Prostate gland (tissue), 2 donors: ENCODE data around the gene PRDX2.

Experiments used
- CTCF ChIP-seq, 4 experiments: fragments of 200-600 bp in 2 of 4; fragments of 450-650 bp in 2 of 4; sonication (generic) in 2 of 4; IDR thresholded peaks; 1 replicate in 3 of 4; 2 replicates in 1 of 4; pipeline ENCODE4 v1.5.1; 2016 to 2019; ENCODE audit warnings: antibody characterized with exemption in 4 of 4, mild to moderate bottlenecking in 2 of 4, moderate library complexity in 2 of 4
- POLR2A ChIP-seq: fragments of 450-650 bp; IDR thresholded peaks from one replicate; pipeline ENCODE4 v1.6.1; 2016; ENCODE audit warnings: antibody characterized with exemption, mild to moderate bottlenecking
- POLR2AphosphoS5 ChIP-seq: sonication (generic); formaldehyde crosslinking; IDR thresholded peaks from one replicate; pipeline ENCODE4 v1.6.1; 2017; ENCODE audit warnings: antibody characterized with exemption

GRCh38 chr19:12847159-12848139 lies 45.8 kb upstream of the PRDX2 start:
- no peak for TF ChIP-seq POLR2A
- peak; percentile 95 to 99 (median 97) for TF ChIP-seq CTCF (IDR thresholded peaks at IDR 0.05)
- TF ChIP-seq POLR2AphosphoS5, result no peak
